IPS-18c (cell line): ENCODE results near the gene MCAM.

Experiments
- H3K4me3 ChIP-seq: 2 replicates; pipeline ENCODE4 v1.7.0; 2013; ENCODE audit warnings: low read depth, mild to moderate bottlenecking, low read length, moderate library complexity; ENCODE audit not compliant: insufficient read depth
- H3K9me3 ChIP-seq: one replicate; pipeline ENCODE4 v1.6.1; 2013; ENCODE audit warnings: mild to moderate bottlenecking, low read length, moderate library complexity; ENCODE audit not compliant: control insufficient read depth, insufficient read depth

The MCAM gene

GRCh38 chr11:119262668-119263351 is 54.1 kb downstream of the MCAM start:
- no peak overlapping the region for H3K4me3 ChIP-seq

GRCh38 chr11:119258983-119259382 is 57.9 kb downstream of the MCAM start:
- no peak overlapping the region for H3K4me3 ChIP-seq

More at GRCh38 chr11:119262668-119263351, 54.1 kb downstream of the MCAM start:
- no peaks in the 10 kb centered on the region for H3K9me3 ChIP-seq

More at GRCh38 chr11:119258983-119259382, 57.9 kb downstream of the MCAM start:
- no peaks in the 10 kb centered on the region for H3K9me3 ChIP-seq
